PC-9 (cell line): ENCODE measurements around the gene STEAP1B. TPM values are rescaled to one million over a fixed set of nuclear protein-coding genes. Genes with fewer than 3 reads are reported as not detected.

Experiments used
- BruUV-seq: library from RNA; stranded (reverse); fragments of 400-500 nt; replicated peaks from 2 replicates; lab custom pipeline; 2021; lab: Mats Ljungman, UMichigan
- CTCF ChIA-PET: fragments of 300-600 bp; sonication (Branson Sonifier 250); formaldehyde crosslinking; loops from one replicate; lab custom pipeline; 2022; ENCODE audit warnings: antibody characterized with exemption; lab: Charles Lee
- POLR2A ChIA-PET: fragments of 300-600 bp; sonication (Branson Sonifier 250); formaldehyde crosslinking; loops from one replicate; lab custom pipeline; 2022; ENCODE audit warnings: antibody characterized with exemption; ENCODE audit not compliant: unreplicated experiment; lab: Charles Lee
- DNase-seq, 2 experiments: peaks; one replicate each; pipeline versions ENCODE4 v3.0.0 to v3.0.0-alpha.2; 2015 to 2022; ENCODE audit warnings: mixed read lengths in 1 of 2
- H2AFZ ChIP-seq: fragments of 200-600 bp; sonication (generic); 2 replicates; pipeline ENCODE4 v1.8.1; 2017; ENCODE audit warnings: antibody characterized with exemption
- H3F3A ChIP-seq: fragments of 200-600 bp; sonication (generic); 2 replicates; pipeline ENCODE4 v1.8.1; 2017; ENCODE audit warnings: antibody characterized with exemption, mild to moderate bottlenecking, low read depth; ENCODE audit not compliant: insufficient read depth
- H3K27ac ChIP-seq: fragments of 200-600 bp; sonication (generic); 2 replicates; pipeline ENCODE4 v1.6.1; 2016; ENCODE audit warnings: mixed run types
- H3K27me3 ChIP-seq: fragments of 200-600 bp; sonication (generic); 2 replicates; pipeline ENCODE4 v1.6.1; 2016; ENCODE audit warnings: low read depth, mixed run types; ENCODE audit not compliant: insufficient read depth
- H3K36me3 ChIP-seq: fragments of 200-600 bp; sonication (generic); 2 replicates; pipeline ENCODE4 v1.6.1; 2016; ENCODE audit warnings: low read depth, mixed run types
- H3K4me1 ChIP-seq: fragments of 200-600 bp; sonication (generic); replicated peaks from 2 replicates; pipeline ENCODE4 v1.6.1; 2016; ENCODE audit warnings: mixed run types; ENCODE audit not compliant: insufficient read depth
- H3K4me2 ChIP-seq: fragments of 200-600 bp; sonication (generic); 2 replicates; pipeline ENCODE4 v1.6.1; 2017; ENCODE audit warnings: mixed run types
- H3K4me3 ChIP-seq: fragments of 200-600 bp; sonication (generic); 2 replicates; pipeline ENCODE4 v1.6.1; 2016; ENCODE audit warnings: mixed run types
- H3K79me2 ChIP-seq: fragments of 200-600 bp; sonication (generic); 2 replicates; pipeline ENCODE4 v1.6.1; 2017; ENCODE audit warnings: low read depth, mixed run types
- H3K9me2 ChIP-seq: fragments of 200-600 bp; sonication (generic); 2 replicates; pipeline ENCODE4 v1.8.1; 2017; ENCODE audit warnings: mild to moderate bottlenecking; ENCODE audit not compliant: insufficient read depth
- H3K9me3 ChIP-seq: fragments of 200-600 bp; sonication (generic); 2 replicates; pipeline ENCODE4 v1.8.1; 2016; ENCODE audit warnings: low read depth; ENCODE audit not compliant: insufficient read depth
- H4K20me1 ChIP-seq: fragments of 200-600 bp; sonication (generic); 2 replicates; pipeline ENCODE4 v1.8.1; 2017; ENCODE audit not compliant: insufficient read depth
- CTCF ChIP-seq: fragments of 200-600 bp; sonication (generic); conservative IDR thresholded peaks from 2 replicates; pipeline ENCODE4 v1.6.1; 2017; ENCODE audit warnings: mixed run types, antibody characterized with exemption, mild to moderate bottlenecking, moderate library complexity
- EZH2 ChIP-seq: fragments of 200-600 bp; sonication (generic); IDR thresholded peaks from 2 replicates; pipeline ENCODE4 v1.8.0; 2017; ENCODE audit warnings: antibody characterized with exemption, low read depth
- intact Hi-C: fragments of 100-400 bp; cut with micrococcal nuclease; formaldehyde crosslinking; loops from one replicate; pipeline ENCODE4 v1.10.0; 2022; ENCODE audit not compliant: unreplicated experiment
- total RNA-seq: library from RNA; stranded (reverse); gene quantifications from 2 replicates; pipeline ENCODE4 v1.2.3, GENCODE V29; 2021

The STEAP1B gene
- total RNA-seq, 1 experiment from 2014 or later = 0.35 TPM

- H3K4me3 ChIP-seq = no peak overlapping the region
- H2AFZ ChIP-seq = no peak overlapping the region
- TF ChIP-seq EZH2 (no peak), CTCF (no peak)
- H4K20me1 ChIP-seq = no peaks in the 10 kb centered on the region
- ChIA-PET CTCF (no interaction called here), POLR2A (interaction anchor here (0.7 kb wide), 1 partner anchor 36 kb away, joined by 3 read pairs; no protein-coding TSS in a partner anchor)
- H3F3A ChIP-seq = no peaks in the 10 kb centered on the region
- no peaks in the 10 kb centered on the region for H3K9me2 ChIP-seq
- H3K4me2 ChIP-seq = no peak overlapping the region
- intact Hi-C loops = no loop called here
- H3K9me3 ChIP-seq = no peaks in the 10 kb centered on the region
- no peak for DNase-seq
- no peaks in the 10 kb centered on the region for H3K27me3 ChIP-seq
- BruUV-seq = no TSS peak
- no peaks in the 10 kb centered on the region for H3K79me2 ChIP-seq
- H3K4me1 ChIP-seq = no peaks in the 10 kb centered on the region
- no peak overlapping the region for H3K27ac ChIP-seq
- no peaks in the 10 kb centered on the region for H3K36me3 ChIP-seq
Measured at GRCh38 chr7:22389892-22390291, 110.1 kb downstream of the STEAP1B start.

GRCh38 chr7:22387583-22387982 is 112.4 kb downstream of the STEAP1B start:
- intact Hi-C loops = no loop called here
- no peaks in the 10 kb centered on the region for H3F3A ChIP-seq
- no peaks in the 10 kb centered on the region for H3K4me1 ChIP-seq
- no peaks in the 10 kb centered on the region for H3K9me3 ChIP-seq
- H3K9me2 ChIP-seq = no peaks in the 10 kb centered on the region
- CTCF ChIA-PET = no interaction called here
- H3K36me3 ChIP-seq = no peaks in the 10 kb centered on the region
- no peak overlapping the region for H3K27ac ChIP-seq
- BruUV-seq = no TSS peak
- no peak overlapping the region for H3K4me3 ChIP-seq
- DNase-seq = no peak
- no peak overlapping the region for H3K4me2 ChIP-seq
- H2AFZ ChIP-seq = no peak overlapping the region
- POLR2A ChIA-PET = no interaction called here
- H3K79me2 ChIP-seq = no peaks in the 10 kb centered on the region
- TF ChIP-seq EZH2 = no peak
- TF ChIP-seq CTCF = no peak
- no peaks in the 10 kb centered on the region for H3K27me3 ChIP-seq
- H4K20me1 ChIP-seq = no peaks in the 10 kb centered on the region

- Histone ChIP-seq H3K36me3 (no peaks in the 10 kb centered on the region), H3K27me3 (no peaks in the 10 kb centered on the region), H3K79me2 (no peaks in the 10 kb centered on the region), H2AFZ (no peak overlapping the region), H3K9me3 (no peaks in the 10 kb centered on the region), H3K27ac (no peak overlapping the region), H3F3A (no peaks in the 10 kb centered on the region), H3K9me2 (no peaks in the 10 kb centered on the region), H3K4me1 (no peaks in the 10 kb centered on the region), H3K4me2 (no peak overlapping the region), H3K4me3 (no peak overlapping the region), H4K20me1 (no peaks in the 10 kb centered on the region)
- BruUV-seq = no TSS peak
- TF ChIP-seq EZH2 (no peak), CTCF (no peak)
- ChIA-PET CTCF (no interaction called here), POLR2A (no interaction called here)
- intact Hi-C loops = no loop called here
- no peak for DNase-seq
Measured at GRCh38 chr7:22386865-22387264, 113.1 kb downstream of the STEAP1B start.
